ENCODE data around the gene CENPV.

CENPV gene

DNA sequence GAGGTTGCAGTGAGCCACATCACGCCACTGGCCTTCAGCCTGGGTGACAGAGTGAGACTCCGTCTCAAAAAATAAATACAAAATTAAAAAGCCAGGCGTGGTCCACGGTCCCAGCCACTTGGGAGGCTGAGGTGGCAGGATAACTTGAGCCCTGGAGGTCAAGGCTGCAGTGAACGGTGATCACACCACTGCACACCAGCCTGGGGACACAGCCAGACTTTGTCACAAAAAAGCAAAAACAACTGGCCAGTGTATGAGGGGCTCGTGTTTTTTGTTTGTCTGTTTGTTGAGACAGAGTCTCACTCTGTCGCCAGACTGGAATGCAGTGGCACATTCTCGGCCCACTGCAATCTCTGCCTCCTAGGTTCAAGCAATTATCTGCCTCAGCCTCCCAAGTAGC is 26.4 kb upstream of the CENPV start:
- Histone ChIP-seq H3K4me1 (ENCODE audit: low read length) (no peaks in the 10 kb centered on the region), H4K20me1 (ENCODE audit: insufficient read depth, low read length) (no peaks in the 10 kb centered on the region), H3K27me3 (replicated peaks; ENCODE audit: insufficient read depth, low read length) (no peaks in the 10 kb centered on the region), H3K27ac (ENCODE audit: low read length) (no peak overlapping the region), H3K36me3 (replicated peaks; ENCODE audit: insufficient read depth, low read length) (no peaks in the 10 kb centered on the region; the same call in 1 of the 2 replicates), H2AFZ (ENCODE audit: low read length) (no peak overlapping the region), H3K79me2 (ENCODE audit: low read length) (peaks cover 12% of the 10 kb centered on the region), H3K9me2 (replicated peaks; ENCODE audit: insufficient read depth, low read length) (no peaks in the 10 kb centered on the region), H3K9ac (ENCODE audit: low read length) (no peak overlapping the region), H3K9me3 (replicated peaks; ENCODE audit: insufficient read depth, low read length) (no peaks in the 10 kb centered on the region), H3F3A (ENCODE audit: insufficient read depth, low read length) (peaks cover 9% of the 10 kb centered on the region; the same call in 1 of the 2 replicates), H3K4me2 (ENCODE audit: low read depth, low read length) (no peak overlapping the region), H3K4me3 (ENCODE audit: low read length) (no peak overlapping the region)
- TF ChIP-seq EZH2phosphoT487 (IDR thresholded peaks at IDR 0.05; ENCODE audit: low read length) (no peak), EZH2 (optimal IDR thresholded peaks at IDR 0.05; ENCODE audit: low read depth, low read length) (no peak)
- TF ChIP-seq, protein P1, sequence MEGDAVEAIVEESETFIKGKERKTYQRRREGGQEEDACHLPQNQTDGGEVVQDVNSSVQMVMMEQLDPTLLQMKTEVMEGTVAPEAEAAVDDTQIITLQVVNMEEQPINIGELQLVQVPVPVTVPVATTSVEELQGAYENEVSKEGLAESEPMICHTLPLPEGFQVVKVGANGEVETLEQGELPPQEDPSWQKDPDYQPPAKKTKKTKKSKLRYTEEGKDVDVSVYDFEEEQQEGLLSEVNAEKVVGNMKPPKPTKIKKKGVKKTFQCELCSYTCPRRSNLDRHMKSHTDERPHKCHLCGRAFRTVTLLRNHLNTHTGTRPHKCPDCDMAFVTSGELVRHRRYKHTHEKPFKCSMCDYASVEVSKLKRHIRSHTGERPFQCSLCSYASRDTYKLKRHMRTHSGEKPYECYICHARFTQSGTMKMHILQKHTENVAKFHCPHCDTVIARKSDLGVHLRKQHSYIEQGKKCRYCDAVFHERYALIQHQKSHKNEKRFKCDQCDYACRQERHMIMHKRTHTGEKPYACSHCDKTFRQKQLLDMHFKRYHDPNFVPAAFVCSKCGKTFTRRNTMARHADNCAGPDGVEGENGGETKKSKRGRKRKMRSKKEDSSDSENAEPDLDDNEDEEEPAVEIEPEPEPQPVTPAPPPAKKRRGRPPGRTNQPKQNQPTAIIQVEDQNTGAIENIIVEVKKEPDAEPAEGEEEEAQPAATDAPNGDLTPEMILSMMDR (IDR thresholded peaks at IDR 0.05; ENCODE audit: low read length) = no peak
- no peak for DNase-seq

DNA sequence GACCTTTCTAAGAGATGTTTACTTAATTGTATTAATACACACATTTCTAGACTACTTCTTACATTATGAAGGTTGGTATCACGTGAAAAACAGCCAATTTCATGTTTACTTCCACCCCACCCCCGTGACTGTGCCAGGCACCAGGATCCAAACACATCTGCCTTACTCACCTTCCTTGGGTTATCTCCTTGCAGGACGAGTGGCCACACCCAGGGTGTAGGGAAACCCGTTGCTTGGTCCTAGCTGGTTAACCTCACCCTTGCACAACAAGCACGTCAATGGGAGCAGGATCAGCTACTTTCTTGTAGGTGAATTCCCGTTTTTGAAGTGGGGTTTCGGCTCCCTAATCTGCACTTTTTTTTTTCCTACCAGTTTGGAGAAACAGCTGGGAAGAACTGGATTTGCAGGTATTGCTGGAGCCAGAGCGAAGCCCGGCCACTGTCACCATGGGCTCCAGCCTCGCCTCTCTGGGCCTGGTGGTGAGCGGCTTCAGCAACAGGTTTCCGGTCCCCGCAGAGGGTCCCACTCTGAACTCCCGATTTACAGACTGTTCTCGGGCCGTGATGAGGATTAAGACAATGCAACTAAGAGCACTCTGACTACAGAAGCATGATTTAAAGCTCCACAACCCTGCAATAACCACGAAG is 25.5 kb upstream of the CENPV start:
- no peak overlapping the region for H3K27ac ChIP-seq (ENCODE audit: low read length)
- no peak overlapping the region for H3K4me3 ChIP-seq (ENCODE audit: low read length)
- peaks cover 12% of the 10 kb centered on the region for H3K79me2 ChIP-seq (ENCODE audit: low read length)
- DNase-seq = no peak
- H3K9ac ChIP-seq (ENCODE audit: low read length) = no peak overlapping the region
- H3K27me3 ChIP-seq (replicated peaks; ENCODE audit: insufficient read depth, low read length) = no peaks in the 10 kb centered on the region
- TF ChIP-seq, protein P1 (IDR thresholded peaks at IDR 0.05; ENCODE audit: low read length) = no peak
- TF ChIP-seq EZH2 (optimal IDR thresholded peaks at IDR 0.05; ENCODE audit: low read depth, low read length) = no peak
- no peak for TF ChIP-seq EZH2phosphoT487 (IDR thresholded peaks at IDR 0.05; ENCODE audit: low read length)
- H3K36me3 ChIP-seq (replicated peaks; ENCODE audit: insufficient read depth, low read length) = no peaks in the 10 kb centered on the region; the same call in 1 of the 2 replicates
- no peaks in the 10 kb centered on the region for H3K9me2 ChIP-seq (replicated peaks; ENCODE audit: insufficient read depth, low read length)
- no peak overlapping the region for H3K4me2 ChIP-seq (ENCODE audit: low read depth, low read length)
- no peaks in the 10 kb centered on the region for H4K20me1 ChIP-seq (ENCODE audit: insufficient read depth, low read length)
- H3K4me1 ChIP-seq (ENCODE audit: low read length) = no peaks in the 10 kb centered on the region
- no peaks in the 10 kb centered on the region for H3K9me3 ChIP-seq (replicated peaks; ENCODE audit: insufficient read depth, low read length)
- H3F3A ChIP-seq (ENCODE audit: insufficient read depth, low read length) = 0 out of 2 replicates have a peak, but pooled peaks cover under 1% of the 10 kb centered on the region
- H2AFZ ChIP-seq (ENCODE audit: low read length) = no peak overlapping the region

DNA sequence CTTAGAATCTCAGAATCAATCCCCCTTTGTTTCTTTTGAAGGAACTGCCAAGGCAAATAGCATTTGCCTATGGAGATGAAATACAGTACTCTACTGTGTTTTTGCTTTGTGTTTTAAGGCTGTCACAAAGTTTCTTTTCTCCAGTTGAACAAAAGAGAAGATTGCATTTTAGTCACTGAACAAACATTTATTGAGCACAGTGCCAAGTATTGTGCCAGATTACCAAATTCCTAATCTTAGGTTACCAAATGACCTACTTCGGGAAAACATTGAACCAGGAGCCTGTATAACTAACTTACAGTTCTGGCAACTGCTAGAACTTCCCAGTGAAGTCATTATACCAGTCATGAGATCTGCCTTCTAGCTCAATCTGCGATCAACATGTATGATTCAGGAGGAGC is 24.7 kb upstream of the CENPV start:
- H3K27ac ChIP-seq (ENCODE audit: low read length) = no peak overlapping the region
- no peaks in the 10 kb centered on the region for H3K9me3 ChIP-seq (replicated peaks; ENCODE audit: insufficient read depth, low read length)
- H3K79me2 ChIP-seq (ENCODE audit: low read length) = peaks cover 12% of the 10 kb centered on the region

More for the DNA sequence above, 24.7 kb upstream of the CENPV start:
- no peak overlapping the region for H2AFZ ChIP-seq (ENCODE audit: low read length)
- no peaks in the 10 kb centered on the region for H4K20me1 ChIP-seq (ENCODE audit: insufficient read depth, low read length)
- no peak overlapping the region for H3K9ac ChIP-seq (ENCODE audit: low read length)
- no peak overlapping the region for H3K4me3 ChIP-seq (ENCODE audit: low read length)
- DNase-seq = no peak
- no peaks in the 10 kb centered on the region for H3K9me2 ChIP-seq (replicated peaks; ENCODE audit: insufficient read depth, low read length)
- no peaks in the 10 kb centered on the region; the same call in 1 of the 2 replicates for H3K36me3 ChIP-seq (replicated peaks; ENCODE audit: insufficient read depth, low read length)
- no peak overlapping the region for H3K4me2 ChIP-seq (ENCODE audit: low read depth, low read length)
- H3K27me3 ChIP-seq (replicated peaks; ENCODE audit: insufficient read depth, low read length) = no peaks in the 10 kb centered on the region
- H3F3A ChIP-seq (ENCODE audit: insufficient read depth, low read length) = no peaks in the 10 kb centered on the region
- TF ChIP-seq EZH2phosphoT487 (IDR thresholded peaks at IDR 0.05; ENCODE audit: low read length) = no peak
- TF ChIP-seq, protein P1 (IDR thresholded peaks at IDR 0.05; ENCODE audit: low read length) = no peak
- no peak for TF ChIP-seq EZH2 (optimal IDR thresholded peaks at IDR 0.05; ENCODE audit: low read depth, low read length)
- H3K4me1 ChIP-seq (ENCODE audit: low read length) = no peaks in the 10 kb centered on the region
